Natural killer cell treated with Interleukin-12 subunit alpha and Interleukin-12 subunit beta and Interleukin-15 and Interleukin-18, amount 100 ng/mL, for 72 hours (primary cell): ENCODE results near the gene GPR63. TPM values are rescaled to one million over a fixed set of nuclear protein-coding genes. Genes with fewer than 3 reads are reported as not detected.

Experiments used
- ATAC-seq, 2 donors: fragments of 150-1000 bp; cut with Tn5 transposase in 1 of 2; sonication (Bioruptor Pico), chemical (Tn5 transposase) in 1 of 2; 2 replicates each; pipeline ENCODE4 v1.10.0; 2021
- DNase-seq: peaks from one replicate; pipeline ENCODE4 v3.0.0; 2022; ENCODE audit warnings: low spot score
- H3K27ac Mint-ChIP-seq, 2 donors: 1 replicate in 1 of 2; 2 replicates in 1 of 2; pipeline ENCODE4 v1.8.0; 2022; ENCODE audit warnings: mixed read lengths in 2 of 2, mild to moderate bottlenecking in 1 of 2, moderate library complexity in 1 of 2
- H3K27me3 Mint-ChIP-seq, 2 donors: 1 replicate in 1 of 2; 2 replicates in 1 of 2; pipeline ENCODE4 v1.8.0; 2022; ENCODE audit warnings: mixed read lengths in 2 of 2
- H3K36me3 Mint-ChIP-seq: one replicate; pipeline ENCODE4 v1.8.0; 2022; ENCODE audit warnings: mixed read lengths
- H3K4me1 Mint-ChIP-seq, 2 donors: 1 replicate in 1 of 2; 2 replicates in 1 of 2; pipeline ENCODE4 v1.8.0; 2022; ENCODE audit warnings: low read depth in 2 of 2, mixed read lengths in 2 of 2, mild to moderate bottlenecking in 1 of 2
- H3K4me3 Mint-ChIP-seq: one replicate; pipeline ENCODE4 v1.8.0; 2022; ENCODE audit warnings: mixed read lengths
- H3K9me3 Mint-ChIP-seq: 2 replicates; pipeline ENCODE4 v1.8.0; 2022; ENCODE audit warnings: mixed read lengths
- total RNA-seq, 2 donors: library from RNA; stranded (reverse); gene quantifications; one replicate each; pipeline ENCODE4 v1.2.3, GENCODE V29; 2022

Gene GPR63
- total RNA-seq, 2 donors from 2014 or later, result 0.14 to 0.70 TPM

DNA sequence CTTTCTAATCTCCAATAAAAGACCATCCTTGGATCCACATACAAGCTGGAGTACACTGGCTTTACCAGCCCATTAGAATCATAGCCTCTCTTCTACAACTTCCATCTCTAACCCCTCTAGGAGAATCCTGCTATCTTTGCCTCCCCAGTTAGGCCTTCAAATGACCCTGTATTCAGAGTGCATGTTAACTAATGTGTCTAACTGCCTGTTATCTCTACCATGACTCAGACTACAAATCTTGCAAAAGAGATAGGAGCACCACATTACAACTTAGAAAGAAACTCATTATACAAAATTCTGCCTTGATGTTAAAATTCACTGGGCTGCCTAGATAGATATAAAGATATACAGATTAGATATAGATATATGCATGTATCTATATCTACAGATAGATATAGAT lies 28.2 kb downstream of the GPR63 start:
- H3K4me1 Mint-ChIP-seq, result no peaks in the 10 kb centered on the region

DNA sequence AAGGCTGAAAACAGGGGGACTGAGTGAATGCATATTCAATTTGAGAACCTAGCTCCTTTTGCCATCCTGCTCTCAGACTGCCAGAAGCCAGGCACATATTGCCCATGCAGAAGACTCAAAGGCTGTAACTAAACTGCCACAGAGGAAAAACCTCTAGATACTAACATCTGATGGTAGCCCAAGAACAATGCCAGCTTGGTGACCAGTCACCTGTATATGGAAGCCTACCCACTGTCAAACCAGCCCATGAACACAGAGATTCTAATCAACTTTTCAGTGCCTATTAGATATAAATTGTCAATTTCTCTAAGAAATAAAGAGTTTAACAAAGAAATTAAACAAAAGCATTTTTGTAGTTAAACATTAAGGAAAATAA lies 34.2 kb downstream of the GPR63 start:
- Mint-ChIP-seq H3K27ac (no peak overlapping the region), H3K9me3 (no peaks in the 10 kb centered on the region), H3K4me1 (no peaks in the 10 kb centered on the region), H3K36me3 (no peaks in the 10 kb centered on the region), H3K27me3 (peaks cover 0 to 2% of the 10 kb centered on the region in 2 donors), H3K4me3 (no peak overlapping the region)
- ATAC-seq, result no peak
- no peak for DNase-seq

More for the DNA sequence above, 28.2 kb downstream of the GPR63 start:
- H3K4me3 Mint-ChIP-seq, result no peak overlapping the region
- no peaks in the 10 kb centered on the region for H3K36me3 Mint-ChIP-seq
- ATAC-seq (no peak), DNase-seq (no peak)
- H3K27me3 Mint-ChIP-seq, result peaks cover 7 to 20% of the 10 kb centered on the region in 2 donors
- no peak overlapping the region for H3K27ac Mint-ChIP-seq
- no peaks in the 10 kb centered on the region for H3K9me3 Mint-ChIP-seq

DNA sequence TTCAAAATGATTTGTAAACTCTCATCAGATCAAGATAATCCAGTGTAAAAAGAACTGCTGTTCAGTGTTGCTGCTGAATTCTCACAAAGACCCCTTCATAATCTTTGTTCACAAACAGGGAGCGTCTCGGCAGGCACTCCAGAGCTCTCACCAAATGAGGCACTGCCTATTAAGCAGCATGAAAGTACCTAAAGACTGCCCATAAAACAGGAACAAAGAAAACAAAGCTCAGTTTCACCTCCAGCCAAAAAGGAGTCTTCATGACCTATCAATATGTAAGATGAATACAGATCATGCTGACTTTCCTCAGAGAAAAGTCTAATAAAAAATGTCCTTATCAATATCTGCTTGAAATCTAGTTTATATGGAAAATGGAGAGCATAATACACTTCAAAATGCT lies 41.8 kb downstream of the GPR63 start:
- Mint-ChIP-seq H3K9me3 (no peaks in the 10 kb centered on the region), H3K36me3 (no peaks in the 10 kb centered on the region), H3K4me1 (no peaks in the 10 kb centered on the region), H3K27ac (no peak overlapping the region), H3K27me3 (peaks cover 2 to 10% of the 10 kb centered on the region in 2 donors), H3K4me3 (no peak overlapping the region)
- no peak for DNase-seq
- no peak for ATAC-seq

DNA sequence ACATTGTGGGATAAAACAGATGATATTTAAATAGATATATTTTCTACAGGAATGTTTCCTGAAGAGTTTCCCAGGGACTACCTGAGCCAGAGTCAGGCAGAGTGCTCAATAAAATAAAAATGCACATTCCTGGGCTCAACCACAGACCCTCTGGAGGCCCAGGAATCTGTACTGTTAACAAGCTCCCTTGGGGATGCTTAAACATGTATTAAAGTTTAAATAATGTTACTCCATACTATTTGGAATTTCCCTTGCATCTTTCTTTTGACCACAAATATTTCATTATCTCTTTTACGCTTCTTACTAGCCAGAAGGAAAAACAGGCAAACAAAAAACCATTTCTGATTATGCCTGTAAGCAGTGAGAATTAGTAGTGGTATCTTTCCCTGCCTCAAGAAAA lies 42.3 kb downstream of the GPR63 start:
- no peak for DNase-seq
- Mint-ChIP-seq H3K27me3 (peaks cover 2 to 10% of the 10 kb centered on the region in 2 donors), H3K4me3 (no peak overlapping the region), H3K4me1 (no peaks in the 10 kb centered on the region), H3K9me3 (no peaks in the 10 kb centered on the region), H3K36me3 (no peaks in the 10 kb centered on the region), H3K27ac (no peak overlapping the region)
- no peak for ATAC-seq

DNA sequence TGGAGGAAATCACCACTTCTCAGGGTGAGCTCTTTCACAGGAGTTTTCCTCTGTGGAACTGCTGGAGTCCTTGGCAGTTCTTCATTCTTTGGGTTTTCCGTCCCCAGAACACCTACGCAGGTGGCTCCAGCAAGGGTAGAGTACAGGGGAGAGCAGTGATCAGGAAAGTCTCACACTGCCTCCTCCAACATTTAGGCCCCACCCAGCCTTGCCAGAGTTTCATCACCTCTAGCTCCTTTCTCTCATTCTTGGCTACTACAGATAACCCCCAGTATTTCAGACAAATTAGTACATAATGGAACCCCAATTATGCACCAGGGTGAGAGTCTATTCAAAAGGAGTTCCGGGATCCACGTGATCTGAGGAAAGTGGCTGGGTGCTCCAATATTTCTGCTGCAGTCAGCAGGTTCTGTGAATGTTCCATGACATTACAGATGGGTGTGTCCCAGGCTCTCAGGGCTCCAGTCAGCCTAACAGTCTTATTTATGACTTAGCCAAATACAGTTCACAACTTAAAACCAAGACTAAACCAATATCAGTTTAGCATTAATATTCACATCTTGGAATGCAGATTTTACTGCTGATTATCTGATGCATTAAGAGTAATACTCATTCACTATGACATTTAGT lies 44.6 kb downstream of the GPR63 start:
- no peak for DNase-seq
- H3K36me3 Mint-ChIP-seq, result no peaks in the 10 kb centered on the region

DNA sequence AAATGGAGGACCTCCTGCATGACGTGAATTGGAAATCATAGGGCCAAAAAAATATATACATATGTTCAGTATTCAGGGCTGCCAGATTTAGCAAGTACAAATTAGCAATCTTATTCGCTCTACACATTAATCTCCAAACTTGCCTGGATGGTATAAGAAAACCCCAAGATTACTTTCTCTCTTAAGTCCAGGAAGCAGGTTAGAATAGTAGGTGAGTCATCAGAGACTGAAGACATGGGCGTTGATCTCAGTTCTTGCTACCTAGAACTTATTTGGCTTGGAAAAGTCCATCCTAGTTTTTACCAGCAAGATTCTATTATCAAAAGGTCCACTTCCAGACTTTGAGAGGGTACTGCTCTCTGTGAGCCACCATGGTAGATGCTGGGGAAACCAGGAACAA lies 47.4 kb downstream of the GPR63 start:
- Mint-ChIP-seq H3K36me3 (no peaks in the 10 kb centered on the region), H3K4me3 (no peak overlapping the region), H3K27me3 (no peaks in the 10 kb centered on the region), H3K27ac (no peak overlapping the region), H3K9me3 (peaks cover 3% of the 10 kb centered on the region), H3K4me1 (no peaks in the 10 kb centered on the region)
- no peak for ATAC-seq
- no peak for DNase-seq

More for the DNA sequence above, 44.6 kb downstream of the GPR63 start:
- peaks cover 0 to 10% of the 10 kb centered on the region in 2 donors for H3K27me3 Mint-ChIP-seq
- ATAC-seq, result no peak
- no peak overlapping the region for H3K4me3 Mint-ChIP-seq
- no peaks in the 10 kb centered on the region for H3K4me1 Mint-ChIP-seq
- no peak overlapping the region for H3K27ac Mint-ChIP-seq
- H3K9me3 Mint-ChIP-seq, result peaks cover 3% of the 10 kb centered on the region

DNA sequence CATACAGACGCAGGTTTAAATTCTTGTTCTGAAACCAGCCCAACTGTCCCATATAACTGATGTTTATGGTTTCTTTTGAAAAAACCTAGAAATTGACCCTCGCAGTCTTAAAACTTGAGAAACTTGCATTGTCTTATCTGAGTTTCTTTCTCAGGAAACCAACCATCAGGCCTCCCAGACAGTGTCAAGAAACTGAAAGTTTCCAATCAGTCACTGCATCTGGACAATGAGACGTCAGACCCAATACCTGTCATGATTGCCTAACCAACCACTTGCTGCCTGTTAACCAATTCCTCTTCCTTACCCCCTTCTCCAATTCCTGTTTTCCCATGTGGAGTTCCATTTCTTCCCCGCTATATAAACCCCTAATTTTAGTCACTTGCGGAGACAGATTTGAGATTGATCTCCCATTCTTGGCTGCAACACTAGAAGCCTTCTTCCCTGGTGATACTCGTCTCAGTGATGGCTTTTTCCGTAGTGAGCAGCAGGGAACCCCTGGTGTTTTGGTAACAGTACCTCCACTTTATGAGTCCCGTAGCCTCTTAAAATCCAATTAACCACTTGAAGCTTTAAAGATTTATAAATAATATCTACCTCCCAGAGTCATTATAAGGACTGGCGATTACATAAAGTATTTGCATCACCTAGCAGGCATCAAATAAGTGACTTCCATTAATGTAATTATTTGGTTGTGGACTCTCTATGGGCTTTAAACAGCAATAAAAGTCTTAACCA lies 49.3 kb downstream of the GPR63 start:
- peaks cover 3% of the 10 kb centered on the region for H3K9me3 Mint-ChIP-seq
- no peak for ATAC-seq

DNA sequence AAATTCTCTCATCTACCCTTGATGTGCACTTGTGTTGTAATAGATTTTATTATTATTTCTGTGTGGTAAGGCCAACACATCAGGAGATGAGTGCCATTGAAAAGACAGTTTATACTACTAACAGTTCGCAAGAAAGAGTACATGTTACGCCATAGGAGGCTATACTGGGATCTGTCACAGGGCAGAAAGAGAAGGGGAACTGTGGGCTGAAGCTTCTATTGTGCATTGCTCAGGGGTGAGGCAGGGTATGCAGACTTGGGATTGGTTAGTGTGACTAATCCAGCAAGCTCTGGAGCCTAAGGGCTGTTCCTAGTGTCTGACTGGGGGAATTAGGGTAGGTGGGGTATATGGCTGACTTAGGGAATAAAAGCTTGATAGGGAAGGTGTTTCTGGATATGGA lies 50.9 kb downstream of the GPR63 start:
- no peak for ATAC-seq
- Mint-ChIP-seq H3K4me3 (no peak overlapping the region), H3K27me3 (peaks cover 0 to under 1% of the 10 kb centered on the region in 2 donors), H3K27ac (no peak overlapping the region), H3K36me3 (no peaks in the 10 kb centered on the region), H3K4me1 (no peaks in the 10 kb centered on the region), H3K9me3 (peaks cover 3% of the 10 kb centered on the region)
- no peak for DNase-seq

More for the DNA sequence above, 49.3 kb downstream of the GPR63 start:
- Mint-ChIP-seq H3K27me3 (no peaks in the 10 kb centered on the region), H3K4me3 (no peak overlapping the region), H3K27ac (no peak overlapping the region), H3K36me3 (no peaks in the 10 kb centered on the region), H3K4me1 (no peaks in the 10 kb centered on the region)
- no peak for DNase-seq

DNA sequence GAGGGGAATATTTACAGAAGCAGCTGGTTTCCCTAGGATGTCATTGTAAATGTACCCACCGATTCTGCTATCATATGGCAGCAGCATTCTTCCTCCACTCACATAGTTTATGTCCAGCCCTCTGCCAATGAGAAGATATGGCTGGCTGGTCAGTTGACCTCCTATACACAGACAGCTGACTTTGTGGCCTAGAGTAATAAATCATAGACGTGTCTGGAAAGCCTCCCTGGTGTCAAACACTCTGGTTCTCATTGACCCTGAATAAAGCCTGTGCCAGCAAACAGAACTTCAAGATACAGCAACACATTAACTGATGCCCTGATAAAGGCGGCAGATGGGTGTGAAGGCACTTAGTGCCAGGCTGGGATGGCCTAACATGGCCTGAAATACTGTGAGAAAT lies 52.6 kb downstream of the GPR63 start:
- no peak for DNase-seq
- Mint-ChIP-seq H3K36me3 (no peaks in the 10 kb centered on the region), H3K4me3 (no peak overlapping the region), H3K27ac (no peak overlapping the region), H3K4me1 (no peaks in the 10 kb centered on the region), H3K9me3 (peaks cover 2% of the 10 kb centered on the region), H3K27me3 (peaks cover 0 to 3% of the 10 kb centered on the region in 2 donors)
- ATAC-seq, result no peak

DNA sequence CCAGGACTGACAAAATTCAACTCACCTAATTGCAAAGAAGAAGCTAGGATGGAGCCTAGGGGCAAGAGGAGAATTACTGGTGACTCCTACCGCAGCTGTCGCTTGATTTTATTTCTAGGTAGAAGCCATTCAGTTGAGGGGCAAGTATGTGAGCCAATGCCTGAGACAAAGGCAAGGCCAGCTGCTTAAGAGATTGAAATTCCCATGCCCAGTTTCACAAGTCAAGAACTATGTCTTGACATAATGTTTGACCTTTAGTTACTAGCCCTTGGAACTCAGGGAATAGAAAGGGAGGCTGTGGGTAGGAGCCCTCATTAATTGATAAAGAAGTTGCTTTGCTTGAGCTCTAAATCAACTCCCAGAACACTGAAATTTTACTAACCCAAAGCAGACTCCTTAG lies 54.0 kb downstream of the GPR63 start:
- Mint-ChIP-seq H3K36me3 (no peaks in the 10 kb centered on the region), H3K4me3 (no peak overlapping the region), H3K27me3 (peaks cover 0 to 3% of the 10 kb centered on the region in 2 donors), H3K27ac (no peak overlapping the region), H3K4me1 (no peaks in the 10 kb centered on the region), H3K9me3 (no peaks in the 10 kb centered on the region)
- DNase-seq (no peak), ATAC-seq (no peak)

DNA sequence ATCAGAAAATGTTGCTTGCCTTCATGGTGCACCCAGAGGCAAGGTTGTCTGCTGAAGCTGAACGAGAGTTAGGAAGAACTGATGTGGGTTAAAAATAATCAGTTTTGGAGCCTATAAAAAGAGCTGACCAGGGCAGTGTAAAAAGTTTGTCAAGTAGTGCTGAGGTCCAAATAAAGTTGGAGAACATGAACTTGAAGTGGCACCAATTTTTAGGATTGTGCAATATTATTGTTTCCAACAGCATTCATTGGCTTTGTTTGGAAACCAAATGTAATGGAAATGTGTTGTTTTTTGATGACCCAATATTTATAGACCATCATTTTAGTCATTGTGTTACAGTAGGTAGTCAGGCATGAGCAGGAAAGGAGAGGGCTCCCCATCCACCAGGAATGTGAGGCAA lies 55.7 kb downstream of the GPR63 start:
- H3K4me3 Mint-ChIP-seq, result no peak overlapping the region
- no peaks in the 10 kb centered on the region for H3K36me3 Mint-ChIP-seq
- ATAC-seq, result no peak
- no peaks in the 10 kb centered on the region for H3K9me3 Mint-ChIP-seq
- H3K4me1 Mint-ChIP-seq, result no peaks in the 10 kb centered on the region
- H3K27me3 Mint-ChIP-seq, result peaks cover 0 to 3% of the 10 kb centered on the region in 2 donors
- no peak overlapping the region for H3K27ac Mint-ChIP-seq
- no peak for DNase-seq

DNA sequence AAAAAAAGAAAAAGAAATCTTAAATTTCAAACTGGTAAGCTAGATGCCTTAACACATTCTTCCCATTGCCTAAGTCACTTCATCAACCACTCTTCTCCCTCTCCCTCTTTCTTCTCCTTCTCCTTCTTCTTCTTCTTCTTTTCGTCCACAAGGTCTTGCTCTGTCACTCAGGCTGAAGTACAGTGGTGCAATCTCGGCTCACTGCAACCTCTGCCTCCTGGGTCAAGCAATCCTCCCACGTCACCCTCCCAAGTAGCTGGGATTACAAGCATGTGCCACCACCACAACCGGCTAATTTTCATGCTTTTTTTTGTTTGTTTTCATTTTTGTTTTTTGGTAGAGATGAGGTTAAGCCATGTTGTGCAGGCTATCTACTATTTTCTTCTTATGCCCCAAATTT lies 60.2 kb downstream of the GPR63 start:
- H3K4me1 Mint-ChIP-seq, result no peaks in the 10 kb centered on the region
- H3K36me3 Mint-ChIP-seq, result no peaks in the 10 kb centered on the region
- H3K4me3 Mint-ChIP-seq, result no peak overlapping the region
- H3K9me3 Mint-ChIP-seq, result peaks cover 3% of the 10 kb centered on the region
- peaks cover 0 to 3% of the 10 kb centered on the region in 2 donors for H3K27me3 Mint-ChIP-seq
- H3K27ac Mint-ChIP-seq, result no peak overlapping the region
- DNase-seq (no peak), ATAC-seq (no peak)

DNA sequence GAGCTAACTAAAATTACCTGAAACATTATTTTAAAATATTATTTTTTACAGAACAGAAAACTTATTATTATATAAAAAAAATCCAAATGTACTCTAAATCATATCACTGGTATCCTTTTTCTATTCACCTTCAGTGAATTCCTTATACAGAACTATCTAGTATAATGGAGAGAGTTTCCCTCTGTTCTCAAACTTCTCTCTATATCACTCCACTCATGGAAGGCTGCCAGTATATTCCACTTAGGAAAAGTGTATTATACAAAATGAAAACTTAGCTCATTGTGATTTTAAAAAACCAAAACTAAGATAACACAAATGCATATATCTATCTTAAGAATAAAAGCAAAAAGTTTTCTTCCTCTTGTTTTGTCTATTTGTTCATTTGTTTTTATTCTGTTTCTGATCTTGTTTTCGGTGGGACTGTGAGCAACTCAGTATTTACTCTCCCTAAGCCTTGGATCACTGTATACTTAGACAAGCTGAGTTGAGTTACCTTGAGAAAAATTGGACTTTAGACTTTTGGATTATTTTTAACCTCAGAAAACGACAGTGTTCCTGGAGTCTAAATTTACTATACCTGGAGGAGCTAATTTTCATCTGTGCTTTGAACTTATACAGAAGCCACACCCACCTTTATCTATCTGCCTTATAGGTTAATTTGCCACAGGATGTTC lies 61.4 kb downstream of the GPR63 start:
- DNase-seq, result no peak
- Mint-ChIP-seq H3K9me3 (peaks cover 3% of the 10 kb centered on the region), H3K4me1 (no peaks in the 10 kb centered on the region), H3K4me3 (no peak overlapping the region), H3K36me3 (no peaks in the 10 kb centered on the region), H3K27me3 (no peaks in the 10 kb centered on the region), H3K27ac (no peak overlapping the region)
- no peak for ATAC-seq

DNA sequence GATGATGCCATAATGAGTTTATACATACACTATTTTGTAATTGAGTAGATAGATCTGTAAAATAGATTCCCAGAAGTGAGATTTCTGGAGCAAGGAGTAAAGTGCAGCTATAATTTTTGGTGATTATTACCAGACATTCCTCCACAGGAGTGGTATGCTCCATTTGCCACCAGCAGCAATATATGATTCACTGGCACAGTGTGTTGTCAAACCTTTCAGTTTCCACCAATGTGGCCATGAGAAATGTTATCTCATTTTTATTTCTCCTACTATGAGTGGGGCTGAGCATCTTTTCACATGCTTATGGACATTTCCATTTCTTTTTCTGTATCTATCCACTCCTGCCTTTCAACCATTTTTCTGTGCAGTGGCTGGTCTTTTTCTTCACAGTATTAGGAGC lies 70.5 kb downstream of the GPR63 start:
- H3K27me3 Mint-ChIP-seq, result peaks cover 3 to 12% of the 10 kb centered on the region in 2 donors
- H3K4me3 Mint-ChIP-seq, result no peak overlapping the region
- no peak for ATAC-seq
- H3K4me1 Mint-ChIP-seq, result no peaks in the 10 kb centered on the region
- DNase-seq, result no peak
- peaks cover 6% of the 10 kb centered on the region for H3K36me3 Mint-ChIP-seq
- H3K9me3 Mint-ChIP-seq, result peaks cover 9% of the 10 kb centered on the region
- no peak overlapping the region for H3K27ac Mint-ChIP-seq
